ENCODE data around the gene CCN5. TPM values are rescaled to one million over a fixed set of nuclear protein-coding genes. Genes with fewer than 3 reads are reported as not detected.

Gene CCN5
- total RNA-seq, 1 experiment from 2014 or later, result not detected

Other genes starting within 250 kb of the CCN5 start
- gene TTPAL, start 239.5 kb upstream of the CCN5 start, total RNA-seq (2014; rRNA removed; shearing (Covaris generic)), result 8.5 TPM in 2 replicates
- gene SERINC3, start 193.3 kb upstream of the CCN5 start, total RNA-seq (2014; rRNA removed; shearing (Covaris generic)), result 84.7 and 123 TPM in 2 replicates
- gene PKIG, start 132.8 kb upstream of the CCN5 start, total RNA-seq (2014; rRNA removed; shearing (Covaris generic)), result 90.2 and 97.5 TPM in 2 replicates
- gene ADA, start 63.7 kb upstream of the CCN5 start, total RNA-seq (2014; rRNA removed; shearing (Covaris generic)), result 4.4 and 7.2 TPM in 2 replicates
- gene KCNK15, start 30.5 kb downstream of the CCN5 start, total RNA-seq (2014; rRNA removed; shearing (Covaris generic)), result not detected in 2 replicates
- not detected in 2 replicates for gene RIMS4, start 95.2 kb downstream of the CCN5 start, total RNA-seq (2014; rRNA removed; shearing (Covaris generic))
- 109 and 135 TPM in 2 replicates for gene YWHAB, start 170.3 kb downstream of the CCN5 start, total RNA-seq (2014; rRNA removed; shearing (Covaris generic))
- gene PABPC1L, start 194.7 kb downstream of the CCN5 start, total RNA-seq (2014; rRNA removed; shearing (Covaris generic)), result 4.9 and 6.2 TPM in 2 replicates
- 68.0 and 90.6 TPM in 2 replicates for gene TOMM34, start 245.0 kb downstream of the CCN5 start, total RNA-seq (2014; rRNA removed; shearing (Covaris generic))